OCI-LY1 (cell line): ENCODE measurements around the gene EPS8L2.

Experiments
- H2AFZ ChIP-seq: fragments of 200-600 bp; sonication (generic), shearing (Covaris generic); 2 replicates; pipeline ENCODE4 v1.6.0; 2014; ENCODE audit warnings: antibody characterized with exemption, mild to moderate bottlenecking, low read length
- H3F3A ChIP-seq: fragments of 200-600 bp; sonication (generic), shearing (Covaris generic); 2 replicates; pipeline ENCODE4 v1.6.0; 2014; ENCODE audit warnings: mild to moderate bottlenecking, antibody characterized with exemption, low read length, moderate library complexity; ENCODE audit not compliant: insufficient read depth
- H3K27ac ChIP-seq: fragments of 200-600 bp; sonication (generic); 2 replicates; pipeline ENCODE4 v1.5.1; 2014; ENCODE audit warnings: low read length, mixed run types, mild to moderate bottlenecking, low read depth; ENCODE audit not compliant: poor library complexity, severe bottlenecking
- H3K27me3 ChIP-seq: fragments of 200-600 bp; sonication (generic); 2 replicates; pipeline ENCODE4 v1.6.0; 2014; ENCODE audit warnings: antibody characterized with exemption, mild to moderate bottlenecking, low read length, moderate library complexity; ENCODE audit not compliant: insufficient read depth
- H3K36me3 ChIP-seq: fragments of 200-600 bp; sonication (generic); 2 replicates; pipeline ENCODE4 v1.6.1; 2014; ENCODE audit warnings: mild to moderate bottlenecking, antibody characterized with exemption, low read length, moderate library complexity, mixed read lengths; ENCODE audit not compliant: insufficient read depth
- H3K4me1 ChIP-seq: fragments of 200-600 bp; sonication (generic); 2 replicates; pipeline ENCODE4 v1.5.1; 2014; ENCODE audit warnings: mild to moderate bottlenecking, low read length, moderate library complexity; ENCODE audit not compliant: insufficient read depth, severe bottlenecking
- H3K4me2 ChIP-seq: fragments of 200-600 bp; sonication (generic), shearing (Covaris generic); 2 replicates; pipeline ENCODE4 v1.6.1; 2014; ENCODE audit warnings: low read length
- H3K4me3 ChIP-seq: fragments of 200-600 bp; sonication (generic); 2 replicates; pipeline ENCODE4 v1.5.1; 2014; ENCODE audit warnings: low read length, low read depth, mild to moderate bottlenecking, mixed read lengths; ENCODE audit not compliant: poor library complexity, severe bottlenecking
- H3K79me2 ChIP-seq: fragments of 200-600 bp; shearing (Covaris generic); 2 replicates; pipeline ENCODE4 v1.6.1; 2016; ENCODE audit warnings: mixed run types, low read length, mixed read lengths; ENCODE audit not compliant: insufficient read depth
- H3K9ac ChIP-seq: fragments of 200-600 bp; sonication (generic), shearing (Covaris generic); 2 replicates; pipeline ENCODE4 v1.6.1; 2014; ENCODE audit warnings: mild to moderate bottlenecking, low read length, mixed read lengths
- H3K9me2 ChIP-seq: fragments of 200-600 bp; sonication (generic), shearing (Covaris generic); 2 replicates; pipeline ENCODE4 v1.6.1; 2014; ENCODE audit warnings: low read depth, mild to moderate bottlenecking, low read length, mixed read lengths
- H3K9me3 ChIP-seq: fragments of 200-600 bp; shearing (Covaris generic); 2 replicates; pipeline ENCODE4 v1.6.1; 2014; ENCODE audit warnings: low read length, mixed read lengths
- H4K20me1 ChIP-seq: fragments of 200-600 bp; sonication (generic), shearing (Covaris generic); 2 replicates; pipeline ENCODE4 v1.6.0; 2016; ENCODE audit warnings: mild to moderate bottlenecking, low read length; ENCODE audit not compliant: insufficient read depth
- CTCF ChIP-seq: fragments of 200-600 bp; sonication (generic), shearing (Covaris generic); IDR thresholded peaks from 2 replicates; pipeline ENCODE4 v1.5.1; 2017; ENCODE audit warnings: mild to moderate bottlenecking, antibody characterized with exemption, low read length, moderate library complexity, mixed read lengths
- EZH2 ChIP-seq: fragments of 200-600 bp; sonication (generic), shearing (Covaris generic); IDR thresholded peaks from 2 replicates; pipeline ENCODE4 v1.8.0; 2017; ENCODE audit warnings: borderline replicate concordance, mixed run types, mild to moderate bottlenecking, antibody characterized with exemption, low read length, moderate library complexity, mixed read lengths

The EPS8L2 gene

GRCh38 chr11:709109-709997, 3.3 kb downstream of the EPS8L2 start:
- TF ChIP-seq EZH2 (no peak), CTCF (no peak)
- Histone ChIP-seq H3F3A (no peaks in the 10 kb centered on the region), H3K36me3 (no peaks in the 10 kb centered on the region), H2AFZ (no peak overlapping the region), H3K4me1 (no peaks in the 10 kb centered on the region), H3K79me2 (no peaks in the 10 kb centered on the region), H3K4me2 (no peak overlapping the region), H3K9me2 (no peaks in the 10 kb centered on the region), H3K27ac (no peak overlapping the region), H3K27me3 (no peaks in the 10 kb centered on the region; the same call in 1 of the 2 replicates), H3K9ac (no peak overlapping the region), H3K4me3 (no peak overlapping the region), H4K20me1 (no peaks in the 10 kb centered on the region), H3K9me3 (no peaks in the 10 kb centered on the region)

- Histone ChIP-seq H4K20me1 (no peaks in the 10 kb centered on the region), H3K36me3 (no peaks in the 10 kb centered on the region; the same call in 1 of the 2 replicates), H2AFZ (no peak overlapping the region), H3K4me3 (no peak overlapping the region), H3K9ac (no peak overlapping the region), H3F3A (no peaks in the 10 kb centered on the region), H3K79me2 (no peaks in the 10 kb centered on the region), H3K4me1 (no peaks in the 10 kb centered on the region), H3K4me2 (no peak overlapping the region), H3K27ac (no peak overlapping the region), H3K27me3 (peaks cover 7% of the 10 kb centered on the region; the same call in 1 of the 2 replicates), H3K9me3 (peaks cover 4% of the 10 kb centered on the region), H3K9me2 (no peaks in the 10 kb centered on the region)
- TF ChIP-seq EZH2 (no peak), CTCF (no peak)
Measured at GRCh38 chr11:714436-714835, 8.4 kb downstream of the EPS8L2 start.

- H3K9ac ChIP-seq, result no peak overlapping the region
- H3K27me3 ChIP-seq, result peaks cover 7% of the 10 kb centered on the region; the same call in 1 of the 2 replicates
- H3K9me2 ChIP-seq, result no peaks in the 10 kb centered on the region
- TF ChIP-seq CTCF (no peak), EZH2 (no peak)
- no peak overlapping the region for H3K27ac ChIP-seq
- H3K4me3 ChIP-seq, result no peak overlapping the region
- H2AFZ ChIP-seq, result no peak overlapping the region
- no peak overlapping the region for H3K4me2 ChIP-seq
- H3F3A ChIP-seq, result 0 out of 2 replicates have a peak, but pooled peaks cover 5% of the 10 kb centered on the region
- H3K36me3 ChIP-seq, result no peaks in the 10 kb centered on the region; the same call in 1 of the 2 replicates
- H3K79me2 ChIP-seq, result no peaks in the 10 kb centered on the region
- H3K9me3 ChIP-seq, result peaks cover 4% of the 10 kb centered on the region
- no peaks in the 10 kb centered on the region for H4K20me1 ChIP-seq
- peaks cover 24% of the 10 kb centered on the region for H3K4me1 ChIP-seq
Measured at GRCh38 chr11:719214-720016, 13.4 kb downstream of the EPS8L2 start.
